GM18511 (cell line): ENCODE results near the gene UTP4.

Experiments
- ATAC-seq: cut with Tn5 transposase; IDR thresholded peaks from one replicate; pipeline ENCODE4 v1.9.1; 2021; ENCODE audit warnings: mild to moderate bottlenecking, moderate library complexity; ENCODE audit not compliant: unreplicated experiment

Gene UTP4

GRCh38 chr16:69201291-69201690 is 68.8 kb downstream of the UTP4 start:
- no peak for ATAC-seq

- ATAC-seq: no peak
Observed at GRCh38 chr16:69201787-69202186, 69.3 kb downstream of the UTP4 start.

- ATAC-seq: no peak
Observed at GRCh38 chr16:69204172-69204571, 71.7 kb downstream of the UTP4 start.

GRCh38 chr16:69209735-69210134 is 77.3 kb downstream of the UTP4 start:
- no peak for ATAC-seq

- ATAC-seq: no peak
Observed at GRCh38 chr16:69217433-69217832, 85.0 kb downstream of the UTP4 start.
